CD14-positive monocyte (primary cell): ENCODE results near the gene CAPN8. TPM values are rescaled to one million over a fixed set of nuclear protein-coding genes. Genes with fewer than 3 reads are reported as not detected.

Experiments
- DNase-seq, 3 donors: peaks; one replicate each; pipeline ENCODE4 v3.0.0-alpha.2; 2011 to 2022
- H2AFZ ChIP-seq: 2 replicates; pipeline ENCODE4 v1.6.0; 2012; ENCODE audit warnings: mild to moderate bottlenecking, low read depth, low read length, inconsistent platforms; ENCODE audit not compliant: insufficient read depth, poor library complexity, severe bottlenecking
- H3K27ac ChIP-seq, 2 donors: 1 replicate in 1 of 2; 2 replicates in 1 of 2; pipeline ENCODE4 v1.5.1; 2012 to 2013; ENCODE audit warnings: low read length in 2 of 2, control low read depth in 1 of 2, inconsistent platforms in 1 of 2, low read depth in 1 of 2, mild to moderate bottlenecking in 1 of 2
- H3K27me3 ChIP-seq, 2 donors: one replicate each; pipeline versions ENCODE4 v1.6.0 to v1.6.1; 2011 to 2013; ENCODE audit warnings: low read length in 2 of 2; ENCODE audit not compliant: control insufficient read depth in 2 of 2, insufficient read depth in 2 of 2
- H3K36me3 ChIP-seq, 2 donors: replicated peaks in 1 of 2; 1 replicate in 1 of 2; 2 replicates in 1 of 2; pipeline versions ENCODE4 v1.5.1 to v1.6.1; 2012 to 2013; ENCODE audit warnings: low read length in 2 of 2, control low read depth in 1 of 2, inconsistent platforms in 1 of 2, mild to moderate bottlenecking in 1 of 2; ENCODE audit not compliant: insufficient read depth in 2 of 2, control insufficient read depth in 1 of 2
- H3K4me1 ChIP-seq, 2 donors: 1 replicate in 1 of 2; 2 replicates in 1 of 2; pipeline versions ENCODE4 v1.5.1 to v1.6.1; 2012 to 2013; ENCODE audit warnings: low read length in 2 of 2, control low read depth in 1 of 2, inconsistent platforms in 1 of 2, mild to moderate bottlenecking in 1 of 2, moderate library complexity in 1 of 2; ENCODE audit not compliant: insufficient read depth in 2 of 2, control insufficient read depth in 1 of 2
- H3K4me2 ChIP-seq: replicated peaks from 2 replicates; pipeline ENCODE3; 2012; ENCODE audit warnings: low read length, moderate library complexity, mild to moderate bottlenecking; ENCODE audit not compliant: poor library complexity, severe bottlenecking; ENCODE audit errors: extremely low read depth
- H3K4me3 ChIP-seq, 3 experiments: fragments of 200-600 bp in 1 of 3; sonication (generic) in 1 of 3; replicated peaks in 1 of 3; 1 replicate in 2 of 3; 2 replicates in 1 of 3; pipeline ENCODE4 v1.5.1; 2011 to 2013; ENCODE audit warnings: low read length in 3 of 3, mild to moderate bottlenecking in 3 of 3, control low read depth in 2 of 3, low read depth in 2 of 3, inconsistent platforms in 1 of 3, moderate library complexity in 1 of 3
- H3K79me2 ChIP-seq: 2 replicates; pipeline ENCODE4 v1.6.0; 2012; ENCODE audit warnings: mild to moderate bottlenecking, control low read depth, inconsistent platforms, low read length, moderate library complexity; ENCODE audit not compliant: insufficient read depth
- H3K9ac ChIP-seq: 2 replicates; pipeline ENCODE4 v1.6.0; 2017; ENCODE audit warnings: low read length, mild to moderate bottlenecking; ENCODE audit not compliant: insufficient read depth, poor library complexity, severe bottlenecking
- H3K9me3 ChIP-seq, 2 donors: replicated peaks in 1 of 2; 1 replicate in 1 of 2; 2 replicates in 1 of 2; pipeline versions ENCODE4 v1.5.1 to v1.6.1; 2012 to 2013; ENCODE audit warnings: low read length in 2 of 2, control low read depth in 1 of 2; ENCODE audit not compliant: control insufficient read depth in 1 of 2, insufficient read depth in 1 of 2
- H4K20me1 ChIP-seq: 2 replicates; pipeline ENCODE4 v1.6.0; 2012; ENCODE audit warnings: mild to moderate bottlenecking, low read length, control low read depth, moderate library complexity; ENCODE audit not compliant: insufficient read depth
- H3K27ac Mint-ChIP-seq, 7 donors: one replicate each; pipeline ENCODE4 v1.8.0; 2020; ENCODE audit warnings: mild to moderate bottlenecking in 7 of 7, mixed read lengths in 7 of 7, moderate library complexity in 6 of 7, inconsistent platforms in 2 of 7
- H3K27me3 Mint-ChIP-seq, 3 donors: one replicate each; pipeline ENCODE4 v1.8.0; 2021 to 2022; ENCODE audit warnings: low read depth in 3 of 3, mild to moderate bottlenecking in 3 of 3, mixed read lengths in 3 of 3, moderate library complexity in 3 of 3, inconsistent platforms in 1 of 3
- H3K36me3 Mint-ChIP-seq, 2 donors: one replicate each; pipeline ENCODE4 v1.8.0; 2020; ENCODE audit warnings: mixed read lengths in 2 of 2, inconsistent platforms in 1 of 2, mild to moderate bottlenecking in 1 of 2
- H3K4me1 Mint-ChIP-seq: one replicate; pipeline ENCODE4 v1.8.0; 2020; ENCODE audit warnings: mild to moderate bottlenecking, mixed read lengths
- H3K4me3 Mint-ChIP-seq, 2 donors: one replicate each; pipeline ENCODE4 v1.8.0; 2020; ENCODE audit warnings: mild to moderate bottlenecking in 2 of 2, mixed read lengths in 2 of 2, moderate library complexity in 1 of 2
- H3K9me3 Mint-ChIP-seq, 7 donors: one replicate each; pipeline ENCODE4 v1.8.0; 2020 to 2022; ENCODE audit warnings: mixed read lengths in 7 of 7, mild to moderate bottlenecking in 6 of 7, moderate library complexity in 6 of 7, inconsistent platforms in 2 of 7
- CTCF ChIP-seq: fragments of 200-600 bp; IDR thresholded peaks from one replicate; pipeline ENCODE4 v1.8.0; 2022; ENCODE audit warnings: antibody characterized with exemption, mild to moderate bottlenecking
- WGBS: methylation state at CpG from one replicate; pipeline ENCODE4 v1.1.5; 2013; ENCODE audit warnings: missing lambda C conversion rate; ENCODE audit not compliant: insufficient coverage; 5-methylcytosine and 5-hydroxymethylcytosine counted together
- intact Hi-C, 2 donors: fragments of 100-400 bp; cut with micrococcal nuclease; formaldehyde crosslinking; loops; one replicate each; pipeline versions ENCODE4 v1.15.0 to v1.15.1; 2023
- polyA plus RNA-seq, 3 donors: library from polyadenylated mRNA; depleted of rRNA in 1 of 3; unstranded in 2 of 3; stranded (reverse) in 1 of 3; fragments of 300-500 nt in 2 of 3; fragments of >200 nt in 1 of 3; fragmentation: Illumina TruSeq in 2 of 3; gene quantifications; 1 replicate in 2 of 3; 2 replicates in 1 of 3; pipeline ENCODE4 v1.2.3, GENCODE V29; 2012 to 2021

Gene CAPN8
- polyA plus RNA-seq, 3 donors = 0.40 TPM; not detected in 2

GRCh38 chr1:223618680-223619079 is 46.8 kb downstream of the CAPN8 start:
- no peaks in the 10 kb centered on the region for H3K27me3 ChIP-seq
- no peaks in the 10 kb centered on the region for H3K79me2 ChIP-seq
- Mint-ChIP-seq H3K4me1 (peaks cover 24% of the 10 kb centered on the region), H3K9me3 (no peaks in the 10 kb centered on the region), H3K4me3 (no peak overlapping the region), H3K27me3 (peaks cover 0 to 2% (median 2%) of the 10 kb centered on the region in 3 donors), H3K27ac (no peak overlapping the region), H3K36me3 (no peaks in the 10 kb centered on the region)
- no peaks in the 10 kb centered on the region for H4K20me1 ChIP-seq
- H3K9ac ChIP-seq = no peak overlapping the region
- no peak for DNase-seq
- no peaks in the 10 kb centered on the region for H3K36me3 ChIP-seq
- no peak overlapping the region for H3K27ac ChIP-seq
- no peak overlapping the region for H3K4me2 ChIP-seq
- H3K4me1 ChIP-seq = peaks cover 13 to 17% of the 10 kb centered on the region in 2 donors
- H3K4me3 ChIP-seq = no peak overlapping the region
- intact Hi-C loops = no loop called here
- no CpG with 5 or more reads among the region's 5 CpGs for WGBS
- TF ChIP-seq CTCF = no peak
- H2AFZ ChIP-seq = no peak overlapping the region
- H3K9me3 ChIP-seq = no peaks in the 10 kb centered on the region

GRCh38 chr1:223617323-223618070 is 48.0 kb downstream of the CAPN8 start:
- intact Hi-C loops = no loop called here
- Histone ChIP-seq H3K4me3 (no peak overlapping the region), H3K36me3 (no peaks in the 10 kb centered on the region), H3K27ac (no peak overlapping the region), H3K79me2 (no peaks in the 10 kb centered on the region), H3K9me3 (no peaks in the 10 kb centered on the region), H3K4me1 (peaks cover 13 to 17% of the 10 kb centered on the region in 2 donors), H3K4me2 (no peak overlapping the region), H3K27me3 (no peaks in the 10 kb centered on the region), H2AFZ (no peak overlapping the region), H3K9ac (no peak overlapping the region), H4K20me1 (no peaks in the 10 kb centered on the region)
- no peak for DNase-seq
- no peaks in the 10 kb centered on the region for H3K36me3 Mint-ChIP-seq
- H3K27ac Mint-ChIP-seq = peak overlapping the region in 1 of 7 donors; percentile 45
- no peak for TF ChIP-seq CTCF
- no peak overlapping the region for H3K4me3 Mint-ChIP-seq
- H3K4me1 Mint-ChIP-seq = peaks cover 24% of the 10 kb centered on the region
- WGBS = 0% methylated on average over 1 of the region's 4 CpGs
- H3K9me3 Mint-ChIP-seq = no peaks in the 10 kb centered on the region
- peaks cover 0 to 2% (median 2%) of the 10 kb centered on the region in 3 donors for H3K27me3 Mint-ChIP-seq
